SK-N-SH treated with all-trans-retinoic acid at 6 μM for 48 hours (cell line): Measurements from ENCODE around the gene DYRK3.

Experiments
- OSR1 ChIP-seq: fragments of 250-450 bp; sonication (Bioruptor Pico); IDR thresholded peaks from 2 replicates; pipeline ENCODE4 v1.8.0; 2022; ENCODE audit warnings: moderate library complexity, mild to moderate bottlenecking, inconsistent platforms
- PATZ1 ChIP-seq: fragments of 250-450 bp; sonication (Bioruptor Pico); IDR thresholded peaks from 2 replicates; pipeline ENCODE4 v1.8.0; 2020; ENCODE audit warnings: mild to moderate bottlenecking, moderate library complexity, borderline replicate concordance
- PPARA ChIP-seq: fragments of 250-450 bp; sonication (Bioruptor Pico); IDR thresholded peaks from 2 replicates; pipeline ENCODE4 v1.5.0; 2020; ENCODE audit warnings: mild to moderate bottlenecking, borderline replicate concordance
- RARB ChIP-seq: fragments of 250-450 bp; sonication (Bioruptor Pico); IDR thresholded peaks from 2 replicates; pipeline ENCODE4 v1.8.0; 2021; ENCODE audit warnings: mild to moderate bottlenecking, moderate library complexity
- ZNF565 ChIP-seq: fragments of 450-650 bp; formaldehyde crosslinking; conservative IDR thresholded peaks from 2 replicates; pipeline ENCODE4 v1.5.0; 2020; ENCODE audit warnings: low read depth, mild to moderate bottlenecking, moderate library complexity
- ZNF8 ChIP-seq: fragments of 450-650 bp; formaldehyde crosslinking; IDR thresholded peaks from 2 replicates; pipeline ENCODE4 v1.5.0; 2020; ENCODE audit warnings: mild to moderate bottlenecking, moderate library complexity

- no peak for TF ChIP-seq OSR1 (CRISPR knock-in tag)
- no peak for TF ChIP-seq RARB (CRISPR knock-in tag)
- no peak for TF ChIP-seq PPARA (CRISPR knock-in tag)
- TF ChIP-seq PATZ1 (CRISPR knock-in tag): no peak
- TF ChIP-seq ZNF8 (CRISPR knock-in tag): no peak
- TF ChIP-seq ZNF565: no peak
Observed at GRCh38 chr1:206660136-206660535, 24.8 kb downstream of the DYRK3 start.
